GM12878 (cell line): Measurements from ENCODE around the gene SMKR1. TPM values are rescaled to one million over a fixed set of nuclear protein-coding genes. Genes with fewer than 3 reads are reported as not detected.

ENCODE experiments used
- ATAC-seq: fragments of 200-7000 bp; cut with Tn5 transposase; 3 replicates; pipeline ENCODE4 v1.9.1; 2020; ENCODE audit warnings: mild to moderate bottlenecking, moderate library complexity
- BruUV-seq: library from RNA; stranded (reverse); fragments of 400-500 nt; replicated peaks from 2 replicates; lab custom pipeline; 2021; lab: Mats Ljungman, UMichigan
- CTCF ChIA-PET: fragments of 300-600 bp; sonication (Branson Sonifier 250); formaldehyde crosslinking; extraction: SDS; loops from one replicate; lab custom pipeline; 2021; ENCODE audit warnings: inconsistent platforms; lab: Yijun Ruan, JAX
- POLR2A ChIA-PET: fragments of 350-600 bp; formaldehyde crosslinking; extraction: SDS; loops from one replicate; lab custom pipeline; 2021; ENCODE audit warnings: inconsistent platforms; lab: Charles Lee
- RAD21 ChIA-PET: fragments of 300-600 bp; sonication (Branson Sonifier 250); formaldehyde crosslinking; loops from one replicate; lab custom pipeline; 2023; ENCODE audit warnings: antibody characterized with exemption; ENCODE audit not compliant: unreplicated experiment; lab: Charles Lee
- SMC1A ChIA-PET: fragments of 300-600 bp; sonication (Branson Sonifier 250); formaldehyde crosslinking; loops from one replicate; lab custom pipeline; 2023; ENCODE audit not compliant: unreplicated experiment, uncharacterized antibody; lab: Charles Lee
- DNase-seq: peaks from one replicate; pipeline ENCODE4 v3.0.0-alpha.2; 2011; ENCODE audit warnings: low read depth, low spot score
- FAIRE-seq: peaks from 3 replicates; lab custom pipeline; 2011; peaks lifted over from hg19 to GRCh38; lab: Jason Lieb, UNC
- H2AFZ ChIP-seq: 2 replicates; pipeline ENCODE4 v1.6.0; 2011; ENCODE audit warnings: low read depth, low read length, control low read depth; ENCODE audit not compliant: control insufficient read depth
- H3K27ac ChIP-seq: 2 replicates; pipeline ENCODE4 v1.5.1; 2011; ENCODE audit warnings: control low read depth; ENCODE audit not compliant: control insufficient read depth, insufficient read depth
- H3K27me3 ChIP-seq, 2 experiments: replicated peaks in 1 of 2; 2 replicates each; pipeline versions ENCODE4 v1.6.0 to v1.6.1; 2011; ENCODE audit warnings: low read length in 1 of 2; ENCODE audit not compliant: control insufficient read depth in 2 of 2, insufficient read depth in 2 of 2
- H3K36me3 ChIP-seq, 2 experiments: 2 replicates each; pipeline ENCODE4 v1.5.1; 2011; ENCODE audit warnings: low read length in 1 of 2; ENCODE audit not compliant: control insufficient read depth in 2 of 2, insufficient read depth in 2 of 2
- H3K4me1 ChIP-seq: 2 replicates; pipeline ENCODE4 v1.6.1; 2011; ENCODE audit warnings: mild to moderate bottlenecking, low read length, moderate library complexity, mixed read lengths; ENCODE audit not compliant: control insufficient read depth, insufficient read depth
- H3K4me2 ChIP-seq: 2 replicates; pipeline ENCODE4 v1.6.0; 2011; ENCODE audit warnings: control low read depth; ENCODE audit not compliant: control insufficient read depth, insufficient read depth
- H3K4me3 ChIP-seq: fragments of 200-600 bp; sonication (generic); 2 replicates; pipeline ENCODE4 v1.5.1; 2016
- H3K79me2 ChIP-seq: 2 replicates; pipeline ENCODE4 v1.6.0; 2011; ENCODE audit warnings: low read length; ENCODE audit not compliant: control insufficient read depth, insufficient read depth
- H3K9ac ChIP-seq: 2 replicates; pipeline ENCODE4 v1.8.0; 2011; ENCODE audit warnings: low read length, control low read depth, mixed read lengths; ENCODE audit not compliant: control insufficient read depth, insufficient read depth
- H3K9me3 ChIP-seq: replicated peaks from 3 replicates; pipeline ENCODE4 v1.5.1; 2011; ENCODE audit warnings: mild to moderate bottlenecking, low read length; ENCODE audit not compliant: control insufficient read depth, insufficient read depth
- H4K20me1 ChIP-seq: 2 replicates; pipeline ENCODE4 v1.6.0; 2011; ENCODE audit not compliant: control insufficient read depth, insufficient read depth
- ESRRA ChIP-seq: IDR thresholded peaks from 2 replicates; pipeline ENCODE4 v1.6.1; 2012; ENCODE audit warnings: mild to moderate bottlenecking, low read length, improper control_type of control experiment
- FOXK2 ChIP-seq: fragments of 450-650 bp; IDR thresholded peaks from 2 replicates; pipeline ENCODE4 v1.6.1; 2017; ENCODE audit warnings: mild to moderate bottlenecking, moderate library complexity
- GABPA ChIP-seq: IDR thresholded peaks from 2 replicates; pipeline ENCODE4 v1.6.1; 2014; ENCODE audit warnings: antibody characterized with exemption, low read depth, mild to moderate bottlenecking, inconsistent platforms
- MTA3 ChIP-seq: IDR thresholded peaks from 2 replicates; pipeline ENCODE4 v1.6.1; 2012; ENCODE audit warnings: low read length, inconsistent platforms, borderline replicate concordance
- PAX5 ChIP-seq: IDR thresholded peaks from 2 replicates; pipeline ENCODE4 v1.6.1; 2011; ENCODE audit warnings: low read depth, low read length, borderline replicate concordance
- PBX3 ChIP-seq: IDR thresholded peaks from 2 replicates; pipeline ENCODE4 v1.6.1; 2011; ENCODE audit warnings: mild to moderate bottlenecking, low read depth, low read length, moderate library complexity; ENCODE audit not compliant: insufficient replicate concordance
- PKNOX1 ChIP-seq: fragments of 450-650 bp; IDR thresholded peaks from 2 replicates; pipeline ENCODE4 v1.6.1; 2016; ENCODE audit warnings: mild to moderate bottlenecking
- RELB ChIP-seq: fragments of 450-650 bp; IDR thresholded peaks from 2 replicates; pipeline ENCODE4 v1.6.1; 2017; ENCODE audit warnings: low read depth, mild to moderate bottlenecking, moderate library complexity
- RUNX3 ChIP-seq: IDR thresholded peaks from 2 replicates; pipeline ENCODE4 v1.6.1; 2012; ENCODE audit warnings: low read length, inconsistent platforms
- SMC3 ChIP-seq: IDR thresholded peaks from 2 replicates; pipeline ENCODE4 v1.6.1; 2011; ENCODE audit warnings: low read length, improper control_type of control experiment, borderline replicate concordance
- STAT1 ChIP-seq: fragments of 450-650 bp; conservative IDR thresholded peaks from 2 replicates; pipeline ENCODE4 v1.6.1; 2014; ENCODE audit warnings: antibody characterized with exemption, mild to moderate bottlenecking
- STAT3 ChIP-seq: IDR thresholded peaks from 2 replicates; pipeline ENCODE4 v1.6.1; 2011; ENCODE audit warnings: low read depth, low read length, improper control_type of control experiment
- TCF12 ChIP-seq: IDR thresholded peaks from 2 replicates; pipeline ENCODE4 v1.6.1; 2011; ENCODE audit warnings: low read depth, mild to moderate bottlenecking, low read length
- ZNF622 ChIP-seq: fragments of 450-650 bp; IDR thresholded peaks from 2 replicates; pipeline ENCODE4 v1.6.1; 2017; ENCODE audit warnings: mild to moderate bottlenecking, inconsistent platforms
- ZSCAN29 ChIP-seq: fragments of 450-650 bp; IDR thresholded peaks from 2 replicates; pipeline ENCODE4 v1.6.1; 2017; ENCODE audit warnings: mild to moderate bottlenecking, moderate library complexity
- ZZZ3 ChIP-seq: IDR thresholded peaks from 2 replicates; pipeline ENCODE4 v1.6.1; 2011; ENCODE audit warnings: low read depth; ENCODE audit not compliant: control insufficient read depth, insufficient read length
- WGBS: methylation state at CpG from one replicate; pipeline ENCODE4 v1.1.6; 2016; ENCODE audit warnings: low lambda C conversion rate; ENCODE audit not compliant: insufficient replicate concordance, insufficient coverage; ENCODE audit errors: missing lambda C conversion rate; 5-methylcytosine and 5-hydroxymethylcytosine counted together
- in situ Hi-C: fragments of 300-500 bp; cut with MboI; formaldehyde crosslinking; loops from 9 replicates; pipeline ENCODE4 v1.14.3; 2018; ENCODE audit warnings: mixed read lengths
- intact Hi-C: fragments of 100-400 bp; cut with micrococcal nuclease; formaldehyde crosslinking; loops from one replicate; pipeline ENCODE4 v1.14.2; 2022; ENCODE audit not compliant: unreplicated experiment
- polyA plus RNA-seq, 11 experiments: library from polyadenylated mRNA; depleted of rRNA in 4 of 11; unstranded in 6 of 11; stranded (reverse) in 5 of 11; fragments of >200 nt; fragmentation: Nextera tagmentation in 4 of 11; fragmentation: Illumina TruSeq in 1 of 11; extraction: Ambion mirVana in 4 of 11; extraction: Trizol in 1 of 11; gene quantifications; 1 replicate in 1 of 11; 2 replicates in 10 of 11; pipeline versions ENCODE4 v1.2.1 to v1.2.3, GENCODE V29; 2011 to 2016; ENCODE audit warnings: inconsistent platforms in 2 of 11, missing spikeins in 2 of 11, low read depth in 1 of 11
- total RNA-seq, 4 experiments: library from RNA; depleted of rRNA in 3 of 4; stranded (reverse); fragments of >200 nt in 3 of 4; fragmentation: Illumina TruSeq in 1 of 4; extraction: Trizol in 1 of 4; gene quantifications; 2 replicates each; pipeline versions ENCODE4 v1.2.1 to v1.2.3, GENCODE V29; 2013 to 2021

Gene SMKR1
- total and polyA plus RNA-seq, 10 of the 15 experiments (the other 5 are each of a cell fraction or from before 2014, with no cell fraction given): 0.37 to 2.6 (median 0.83) TPM

- BruUV-seq: no TSS peak
- intact Hi-C loops: no loop called here
- no peaks in the 10 kb centered on the region for H4K20me1 ChIP-seq
- H3K27ac ChIP-seq: no peak overlapping the region
- ATAC-seq: no peak
- ChIA-PET POLR2A (no interaction called here), CTCF (no interaction called here), RAD21 (no interaction called here), SMC1A (no interaction called here)
- H3K9ac ChIP-seq: no peak overlapping the region
- DNase-seq: no peak
- no peaks in the 10 kb centered on the region for H3K36me3 ChIP-seq
- no peaks in the 10 kb centered on the region for H3K79me2 ChIP-seq
- no peaks in the 10 kb centered on the region for H3K4me1 ChIP-seq
- no peak for TF ChIP-seq RELB
- TF ChIP-seq STAT3: no peak
- TF ChIP-seq GABPA: no peak
- TF ChIP-seq MTA3: no peak
- no peak for TF ChIP-seq PKNOX1
- no peak for TF ChIP-seq FOXK2
- no peak for TF ChIP-seq SMC3
- no peak for TF ChIP-seq TCF12
- TF ChIP-seq PBX3: no peak
- no peak for TF ChIP-seq ZNF622
- no peak for TF ChIP-seq ZSCAN29
- no peak for TF ChIP-seq ZZZ3
- TF ChIP-seq PAX5: no peak
- TF ChIP-seq STAT1: no peak
- TF ChIP-seq ESRRA: no peak
- no peak for TF ChIP-seq RUNX3
- FAIRE-seq: no peak
- H3K4me2 ChIP-seq: no peak overlapping the region
- no peaks in the 10 kb centered on the region for H3K27me3 ChIP-seq
- no peaks in the 10 kb centered on the region for H3K9me3 ChIP-seq
- 72% methylated on average over 3 of the region's 3 CpGs for WGBS
- no peak overlapping the region for H2AFZ ChIP-seq
- H3K4me3 ChIP-seq: no peak overlapping the region
- in situ Hi-C loops: no loop called here
Measured at GRCh38 chr7:129457101-129457500, 45.2 kb upstream of the SMKR1 start.
